Calu3 (cell line): ENCODE measurements around the gene TMTC2. TPM values are rescaled to one million over a fixed set of nuclear protein-coding genes. Genes with fewer than 3 reads are reported as not detected.

Source experiments
- BruUV-seq: library from RNA; stranded (reverse); fragments of 400-500 nt; replicated peaks from 2 replicates; lab custom pipeline; 2021; lab: Mats Ljungman, UMichigan
- CTCF ChIA-PET: fragments of 300-600 bp; sonication (Branson Sonifier 250); formaldehyde crosslinking; loops from one replicate; lab custom pipeline; 2022; ENCODE audit warnings: antibody characterized with exemption; lab: Charles Lee
- DNase-seq: peaks from one replicate; pipeline ENCODE4 v3.0.0; 2022
- H3K27ac Mint-ChIP-seq: one replicate; pipeline ENCODE4 v1.8.0; 2022; ENCODE audit warnings: mixed read lengths; ENCODE audit not compliant: unreplicated experiment
- H3K27me3 Mint-ChIP-seq: one replicate; pipeline ENCODE4 v1.8.0; 2022; ENCODE audit warnings: mixed read lengths; ENCODE audit not compliant: unreplicated experiment
- H3K36me3 Mint-ChIP-seq: one replicate; pipeline ENCODE4 v1.8.0; 2022; ENCODE audit warnings: mild to moderate bottlenecking, moderate library complexity, mixed read lengths; ENCODE audit not compliant: insufficient read depth, unreplicated experiment
- H3K4me1 Mint-ChIP-seq: one replicate; pipeline ENCODE4 v1.8.0; 2022; ENCODE audit warnings: mild to moderate bottlenecking, low read depth, mixed read lengths; ENCODE audit not compliant: unreplicated experiment
- H3K4me3 Mint-ChIP-seq: one replicate; pipeline ENCODE4 v1.8.0; 2022; ENCODE audit warnings: mild to moderate bottlenecking, low read depth, moderate library complexity, mixed read lengths; ENCODE audit not compliant: unreplicated experiment
- H3K9me3 Mint-ChIP-seq: one replicate; pipeline ENCODE4 v1.8.0; 2022; ENCODE audit warnings: low read depth, mixed read lengths; ENCODE audit not compliant: unreplicated experiment
- CTCF ChIP-seq: fragments of 200-600 bp; IDR thresholded peaks from one replicate; pipeline ENCODE4 v1.8.0; 2022; ENCODE audit warnings: antibody characterized with exemption; ENCODE audit not compliant: unreplicated experiment
- intact Hi-C: fragments of 100-400 bp; cut with micrococcal nuclease; formaldehyde crosslinking; loops from one replicate; pipeline ENCODE4 v1.10.0; 2022; ENCODE audit not compliant: unreplicated experiment
- total RNA-seq: library from RNA; stranded (reverse); gene quantifications from 2 replicates; pipeline ENCODE4 v1.2.3, GENCODE V29; 2022

The TMTC2 gene
- total RNA-seq, 1 experiment from 2014 or later, result 31.2 TPM

GRCh38 chr12:82688035-82688501 lies 1.4 kb downstream of the TMTC2 start:
- TSS peak; percentile 30 for BruUV-seq

GRCh38 chr12:82688596-82688995 lies 1.9 kb downstream of the TMTC2 start:
- CTCF ChIA-PET, result interaction anchor here (1.0 kb wide), 1 partner anchor 12 kb away, joined by 3 read pairs; no protein-coding TSS in a partner anchor
- peaks cover 36% of the 10 kb centered on the region for H3K36me3 Mint-ChIP-seq

More at GRCh38 chr12:82688035-82688501, 1.4 kb downstream of the TMTC2 start:
- peaks cover 37% of the 10 kb centered on the region for H3K4me1 Mint-ChIP-seq
- H3K4me3 Mint-ChIP-seq, result peak overlapping the region; percentile 89
- CTCF ChIA-PET, result interaction anchor here (1.0 kb wide), 1 partner anchor 12 kb away, joined by 3 read pairs; no protein-coding TSS in a partner anchor
- H3K27me3 Mint-ChIP-seq, result no peaks in the 10 kb centered on the region
- H3K36me3 Mint-ChIP-seq, result peaks cover 36% of the 10 kb centered on the region
- peak overlapping the region; percentile 97 for H3K27ac Mint-ChIP-seq
- H3K9me3 Mint-ChIP-seq, result no peaks in the 10 kb centered on the region
- intact Hi-C loops, result loop anchor here (5.0 to 10.0 kb wide), 8 partner anchors 119 to 1709 kb away; no protein-coding TSS in a partner anchor
- no peak for TF ChIP-seq CTCF
- DNase-seq, result no peak

GRCh38 chr12:82690006-82690405 lies 3.3 kb downstream of the TMTC2 start:
- BruUV-seq, result no TSS peak
- H3K4me1 Mint-ChIP-seq, result peaks cover 22% of the 10 kb centered on the region
- TF ChIP-seq CTCF, result no peak
- H3K27me3 Mint-ChIP-seq, result no peaks in the 10 kb centered on the region
- no peaks in the 10 kb centered on the region for H3K9me3 Mint-ChIP-seq
- CTCF ChIA-PET, result no interaction called here
- H3K4me3 Mint-ChIP-seq, result peak overlapping the region; percentile 89
- DNase-seq, result no peak
- peaks cover 36% of the 10 kb centered on the region for H3K36me3 Mint-ChIP-seq
- H3K27ac Mint-ChIP-seq, result no peak overlapping the region
- intact Hi-C loops, result no loop called here

More at GRCh38 chr12:82688596-82688995, 1.9 kb downstream of the TMTC2 start:
- peak overlapping the region; percentile 89 for H3K4me3 Mint-ChIP-seq
- no peak for TF ChIP-seq CTCF
- BruUV-seq, result no TSS peak
- peak overlapping the region; percentile 97 for H3K27ac Mint-ChIP-seq
- peaks cover 34% of the 10 kb centered on the region for H3K4me1 Mint-ChIP-seq
- no peaks in the 10 kb centered on the region for H3K27me3 Mint-ChIP-seq
- intact Hi-C loops, result loop anchor here (5.0 to 10.0 kb wide), 8 partner anchors 119 to 1709 kb away; no protein-coding TSS in a partner anchor
- H3K9me3 Mint-ChIP-seq, result no peaks in the 10 kb centered on the region
- DNase-seq, result no peak

- Mint-ChIP-seq H3K4me3 (no peak overlapping the region), H3K9me3 (no peaks in the 10 kb centered on the region), H3K4me1 (peaks cover 20% of the 10 kb centered on the region), H3K27me3 (no peaks in the 10 kb centered on the region), H3K36me3 (peaks cover 25% of the 10 kb centered on the region), H3K27ac (no peak overlapping the region)
- DNase-seq, result no peak
- no peak for TF ChIP-seq CTCF
- intact Hi-C loops, result no loop called here
- CTCF ChIA-PET, result no interaction called here
- BruUV-seq, result no TSS peak
Observed at GRCh38 chr12:82691513-82691912, 4.8 kb downstream of the TMTC2 start.
